GM20000 (cell line): ENCODE results near the gene ZNF462.

ENCODE experiments used
- DNase-seq: peaks from one replicate; pipeline ENCODE4 v3.0.0; 2012; ENCODE audit warnings: low spot score
- TF ChIP-seq, protein P1 (sequence below): IDR thresholded peaks from 2 replicates; pipeline ENCODE4 v1.5.1; 2012; ENCODE audit warnings: mild to moderate bottlenecking, control low read depth; ENCODE audit errors: extremely low read depth, missing control alignments

ZNF462 gene

GRCh38 chr9:107044872-107045271, 181.9 kb downstream of the ZNF462 start:
- TF ChIP-seq, protein P1, sequence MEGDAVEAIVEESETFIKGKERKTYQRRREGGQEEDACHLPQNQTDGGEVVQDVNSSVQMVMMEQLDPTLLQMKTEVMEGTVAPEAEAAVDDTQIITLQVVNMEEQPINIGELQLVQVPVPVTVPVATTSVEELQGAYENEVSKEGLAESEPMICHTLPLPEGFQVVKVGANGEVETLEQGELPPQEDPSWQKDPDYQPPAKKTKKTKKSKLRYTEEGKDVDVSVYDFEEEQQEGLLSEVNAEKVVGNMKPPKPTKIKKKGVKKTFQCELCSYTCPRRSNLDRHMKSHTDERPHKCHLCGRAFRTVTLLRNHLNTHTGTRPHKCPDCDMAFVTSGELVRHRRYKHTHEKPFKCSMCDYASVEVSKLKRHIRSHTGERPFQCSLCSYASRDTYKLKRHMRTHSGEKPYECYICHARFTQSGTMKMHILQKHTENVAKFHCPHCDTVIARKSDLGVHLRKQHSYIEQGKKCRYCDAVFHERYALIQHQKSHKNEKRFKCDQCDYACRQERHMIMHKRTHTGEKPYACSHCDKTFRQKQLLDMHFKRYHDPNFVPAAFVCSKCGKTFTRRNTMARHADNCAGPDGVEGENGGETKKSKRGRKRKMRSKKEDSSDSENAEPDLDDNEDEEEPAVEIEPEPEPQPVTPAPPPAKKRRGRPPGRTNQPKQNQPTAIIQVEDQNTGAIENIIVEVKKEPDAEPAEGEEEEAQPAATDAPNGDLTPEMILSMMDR, result peak; percentile 5
- no peak for DNase-seq

GRCh38 chr9:107046692-107047091, 183.7 kb downstream of the ZNF462 start:
- TF ChIP-seq, protein P1, result no peak
- peak; percentile 30 for DNase-seq

GRCh38 chr9:107049046-107049802, 186.3 kb downstream of the ZNF462 start:
- TF ChIP-seq, protein P1, result no peak

GRCh38 chr9:107049803-107050184, 186.8 kb downstream of the ZNF462 start:
- TF ChIP-seq, protein P1, result no peak
- no peak for DNase-seq

More at GRCh38 chr9:107049046-107049802, 186.3 kb downstream of the ZNF462 start:
- no peak for DNase-seq

- TF ChIP-seq, protein P1, result no peak
- DNase-seq, result no peak
Measured at GRCh38 chr9:107051392-107051791, 188.4 kb downstream of the ZNF462 start.

DNA sequence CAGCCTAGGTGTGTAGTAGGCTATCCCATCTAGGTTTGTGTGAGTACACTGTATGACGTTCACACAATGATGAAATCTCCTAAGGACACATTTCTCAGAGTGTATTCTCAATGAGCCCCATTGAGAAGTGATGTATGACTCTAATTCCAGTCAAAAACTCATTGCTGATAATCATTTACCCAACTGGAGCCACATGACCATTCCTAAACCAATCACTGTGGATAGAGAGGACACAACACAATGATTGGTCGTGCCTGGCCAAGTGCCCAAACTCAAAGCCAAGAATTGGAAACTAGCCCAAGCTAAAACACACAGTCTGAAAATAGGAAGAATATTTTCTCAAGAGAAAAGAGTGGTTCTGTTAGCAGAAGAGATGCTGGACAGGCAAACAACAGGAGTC, 191.2 kb downstream of the ZNF462 start:
- no peak for DNase-seq
- TF ChIP-seq, protein P1, result no peak

DNA sequence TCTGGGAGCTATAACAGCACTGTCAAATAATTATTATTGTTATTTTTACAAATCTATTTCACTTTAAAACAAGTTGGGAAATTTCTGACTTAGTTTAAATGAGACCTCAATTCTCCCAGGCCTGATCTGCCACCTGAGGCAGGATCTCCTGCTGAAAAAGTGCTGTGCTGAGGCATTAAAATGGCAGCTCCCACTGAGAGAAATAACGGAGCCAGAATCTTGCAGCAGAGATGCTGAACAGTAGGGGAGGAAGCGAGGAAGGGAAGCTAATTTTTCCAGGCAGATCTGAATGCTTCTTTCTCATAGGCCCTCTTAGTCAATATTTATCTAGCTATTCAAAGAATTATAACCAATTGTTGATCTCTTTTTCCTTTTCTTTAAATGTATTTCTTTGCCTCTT, 196.3 kb downstream of the ZNF462 start:
- DNase-seq, result no peak
- TF ChIP-seq, protein P1, result no peak
